PC-3 (cell line): ENCODE measurements around the gene PCDH8. TPM values are rescaled to one million over a fixed set of nuclear protein-coding genes. Genes with fewer than 3 reads are reported as not detected.

Experiments used
- ATAC-seq: fragments of 200-7000 bp; cut with Tn5 transposase; 2 replicates; pipeline ENCODE4 v1.9.1; 2020; ENCODE audit warnings: mild to moderate bottlenecking, moderate library complexity
- BruUV-seq: library from RNA; stranded (reverse); fragments of 400-500 nt; replicated peaks from 2 replicates; lab custom pipeline; 2021; lab: Mats Ljungman, UMichigan
- CTCF ChIA-PET: fragments of 300-600 bp; sonication (Branson Sonifier 250); formaldehyde crosslinking; loops from one replicate; lab custom pipeline; 2022; ENCODE audit warnings: antibody characterized with exemption; lab: Charles Lee
- POLR2A ChIA-PET: fragments of 300-600 bp; sonication (Branson Sonifier 250); formaldehyde crosslinking; loops from one replicate; lab custom pipeline; 2022; ENCODE audit warnings: antibody characterized with exemption; ENCODE audit not compliant: unreplicated experiment; lab: Charles Lee
- DNase-seq: peaks from one replicate; pipeline ENCODE4 v3.0.0-alpha.2; 2015
- H2AFZ ChIP-seq: fragments of 300-600 bp; sonication (generic); 2 replicates; pipeline ENCODE4 v1.6.0; 2016; ENCODE audit warnings: antibody characterized with exemption, low read length
- H3F3A ChIP-seq: fragments of 300-600 bp; sonication (generic); one replicate; pipeline ENCODE4 v1.6.0; 2017; ENCODE audit warnings: antibody characterized with exemption, low read length, control low read depth, mild to moderate bottlenecking; ENCODE audit not compliant: unreplicated experiment
- H3K27ac ChIP-seq: fragments of 300-600 bp; sonication (generic); 2 replicates; pipeline ENCODE4 v1.5.1; 2016; ENCODE audit warnings: mild to moderate bottlenecking, low read length
- H3K27me3 ChIP-seq: fragments of 300-600 bp; sonication (generic); 2 replicates; pipeline ENCODE4 v1.6.1; 2016; ENCODE audit warnings: low read length, mixed read lengths
- H3K36me3 ChIP-seq: fragments of 300-600 bp; sonication (generic); 2 replicates; pipeline ENCODE4 v1.6.1; 2016; ENCODE audit warnings: low read depth, mixed run types, low read length, mixed read lengths
- H3K4me1 ChIP-seq: fragments of 300-600 bp; sonication (generic); 2 replicates; pipeline ENCODE4 v1.5.1; 2016; ENCODE audit warnings: low read length; ENCODE audit not compliant: insufficient read depth
- H3K4me2 ChIP-seq: fragments of 300-600 bp; sonication (generic); 2 replicates; pipeline ENCODE4 v1.6.0; 2016; ENCODE audit warnings: low read length
- H3K4me3 ChIP-seq: fragments of 300-600 bp; sonication (generic); 2 replicates; pipeline ENCODE4 v1.5.1; 2016; ENCODE audit warnings: mild to moderate bottlenecking, low read length, mixed read lengths
- H3K79me2 ChIP-seq: fragments of 300-600 bp; sonication (generic); 2 replicates; pipeline ENCODE4 v1.6.1; 2017; ENCODE audit warnings: low read length, mixed read lengths
- H3K9ac ChIP-seq: fragments of 300-600 bp; sonication (generic); 2 replicates; pipeline ENCODE4 v1.6.0; 2016; ENCODE audit warnings: mild to moderate bottlenecking, low read length
- H3K9me2 ChIP-seq: fragments of 300-600 bp; sonication (generic); replicated peaks from 2 replicates; pipeline ENCODE4 v1.6.1; 2016; ENCODE audit warnings: mixed run types, low read length, mixed read lengths
- H3K9me3 ChIP-seq: fragments of 300-600 bp; sonication (generic); 2 replicates; pipeline ENCODE4 v1.6.1; 2016; ENCODE audit warnings: low read length, mixed read lengths
- H4K20me1 ChIP-seq: fragments of 300-600 bp; sonication (generic); 2 replicates; pipeline ENCODE4 v1.6.1; 2016; ENCODE audit warnings: low read length, mixed read lengths
- EZH2 ChIP-seq: fragments of 300-600 bp; sonication (generic); IDR thresholded peaks from one replicate; pipeline ENCODE4 v1.6.1; 2017; ENCODE audit warnings: antibody characterized with exemption, mild to moderate bottlenecking, low read length; ENCODE audit not compliant: unreplicated experiment
- EZH2phosphoT487 ChIP-seq: fragments of 300-600 bp; sonication (generic); IDR thresholded peaks from 2 replicates; pipeline ENCODE4 v1.6.1; 2018; ENCODE audit warnings: mild to moderate bottlenecking, antibody characterized with exemption, low read length, borderline replicate concordance
- intact Hi-C: fragments of 100-400 bp; cut with micrococcal nuclease; formaldehyde crosslinking; loops from 2 replicates; pipeline ENCODE4 v1.9.0; 2023
- total RNA-seq: library from RNA; depleted of rRNA; stranded (reverse); fragments of >200 nt; gene quantifications from 2 replicates; pipeline ENCODE4 v1.2.3, GENCODE V29; 2014
- TF ChIP-seq, protein P1 (sequence below): fragments of 300-600 bp; sonication (generic); conservative IDR thresholded peaks from 2 replicates; pipeline ENCODE4 v1.5.1; 2017; ENCODE audit warnings: antibody characterized with exemption, low read depth, mild to moderate bottlenecking, low read length

Gene PCDH8
- total RNA-seq, 1 experiment from 2014 or later: not detected

DNA sequence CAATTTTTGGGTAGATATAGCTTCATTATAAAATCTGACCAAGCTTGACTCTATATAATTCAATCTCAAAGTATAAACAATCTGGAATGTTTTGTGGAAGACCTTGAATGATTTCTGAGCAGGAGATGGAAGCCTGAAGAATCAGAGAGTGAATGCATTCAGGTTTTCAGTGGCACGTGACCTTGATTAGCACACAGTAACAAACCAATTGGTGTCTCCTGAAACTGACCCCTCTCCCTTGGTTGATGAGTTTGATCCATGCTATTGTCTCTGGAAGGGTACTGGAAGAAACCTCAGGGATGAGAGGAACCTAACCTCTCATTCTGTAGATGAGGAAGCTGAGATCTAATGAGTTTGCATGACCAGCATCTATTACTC, 39.6 kb downstream of the PCDH8 start:
- Histone ChIP-seq H3K9me3 (no peaks in the 10 kb centered on the region), H3K36me3 (no peaks in the 10 kb centered on the region), H3K4me3 (no peak overlapping the region), H3K4me2 (no peak overlapping the region), H3K9ac (no peak overlapping the region), H3K27me3 (peaks cover 16% of the 10 kb centered on the region; the same call in 1 of the 2 replicates), H4K20me1 (no peaks in the 10 kb centered on the region), H3F3A (no peaks in the 10 kb centered on the region), H3K27ac (no peak overlapping the region), H2AFZ (no peak overlapping the region), H3K79me2 (no peaks in the 10 kb centered on the region), H3K4me1 (peaks cover 10% of the 10 kb centered on the region; the same call in 1 of the 2 replicates), H3K9me2 (no peaks in the 10 kb centered on the region)
- TF ChIP-seq EZH2phosphoT487 (no peak), EZH2 (no peak)
- TF ChIP-seq, protein P1, sequence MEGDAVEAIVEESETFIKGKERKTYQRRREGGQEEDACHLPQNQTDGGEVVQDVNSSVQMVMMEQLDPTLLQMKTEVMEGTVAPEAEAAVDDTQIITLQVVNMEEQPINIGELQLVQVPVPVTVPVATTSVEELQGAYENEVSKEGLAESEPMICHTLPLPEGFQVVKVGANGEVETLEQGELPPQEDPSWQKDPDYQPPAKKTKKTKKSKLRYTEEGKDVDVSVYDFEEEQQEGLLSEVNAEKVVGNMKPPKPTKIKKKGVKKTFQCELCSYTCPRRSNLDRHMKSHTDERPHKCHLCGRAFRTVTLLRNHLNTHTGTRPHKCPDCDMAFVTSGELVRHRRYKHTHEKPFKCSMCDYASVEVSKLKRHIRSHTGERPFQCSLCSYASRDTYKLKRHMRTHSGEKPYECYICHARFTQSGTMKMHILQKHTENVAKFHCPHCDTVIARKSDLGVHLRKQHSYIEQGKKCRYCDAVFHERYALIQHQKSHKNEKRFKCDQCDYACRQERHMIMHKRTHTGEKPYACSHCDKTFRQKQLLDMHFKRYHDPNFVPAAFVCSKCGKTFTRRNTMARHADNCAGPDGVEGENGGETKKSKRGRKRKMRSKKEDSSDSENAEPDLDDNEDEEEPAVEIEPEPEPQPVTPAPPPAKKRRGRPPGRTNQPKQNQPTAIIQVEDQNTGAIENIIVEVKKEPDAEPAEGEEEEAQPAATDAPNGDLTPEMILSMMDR: no peak
- DNase-seq (no peak), ATAC-seq (no peak)
- ChIA-PET POLR2A (no interaction called here), CTCF (interaction anchor here (0.9 to 1.7 kb wide), 2 partner anchors 144 to 159 kb away, joined by 8 to 13 read pairs; no protein-coding TSS in a partner anchor)
- intact Hi-C loops: loop anchor here (1.0 to 5.0 kb wide), 3 partner anchors 103 to 192 kb away; no protein-coding TSS in a partner anchor
- no TSS peak for BruUV-seq

DNA sequence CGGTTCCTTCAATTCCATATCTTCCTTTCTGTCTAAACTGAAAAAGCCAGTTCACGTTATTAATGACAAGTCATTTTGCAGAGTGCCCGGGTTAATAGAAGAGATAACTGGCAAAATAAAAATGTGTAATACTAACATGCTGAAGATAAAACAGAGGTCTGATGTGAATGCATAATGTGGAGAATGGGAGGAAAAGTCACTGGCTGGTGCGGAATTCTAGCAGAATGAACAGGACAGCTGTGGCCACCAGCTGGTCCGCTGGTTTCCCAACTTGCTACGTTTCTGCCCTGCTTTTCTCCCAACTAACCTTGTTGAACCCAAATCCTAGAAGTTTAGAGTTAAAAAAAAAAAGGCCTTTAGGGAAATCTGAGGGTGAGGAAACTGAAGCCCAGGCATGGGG, 42.4 kb downstream of the PCDH8 start:
- BruUV-seq: no TSS peak
- no peak overlapping the region for H3K4me2 ChIP-seq
- H3K27ac ChIP-seq: no peak overlapping the region
- no peaks in the 10 kb centered on the region for H3K9me2 ChIP-seq
- no peak overlapping the region for H2AFZ ChIP-seq
- no peaks in the 10 kb centered on the region for H4K20me1 ChIP-seq
- DNase-seq: no peak
- no peaks in the 10 kb centered on the region for H3K9me3 ChIP-seq
- TF ChIP-seq EZH2phosphoT487 (no peak), EZH2 (no peak)
- TF ChIP-seq, protein P1: no peak
- peaks cover 10% of the 10 kb centered on the region; the same call in 1 of the 2 replicates for H3K4me1 ChIP-seq
- ATAC-seq: no peak
- peaks cover 20% of the 10 kb centered on the region for H3K27me3 ChIP-seq
- ChIA-PET CTCF (interaction anchor here (0.6 kb wide), 1 partner anchor 55 kb away, joined by 5 read pairs; no protein-coding TSS in a partner anchor), POLR2A (no interaction called here)
- no peak overlapping the region for H3K4me3 ChIP-seq
- no peaks in the 10 kb centered on the region for H3K36me3 ChIP-seq
- intact Hi-C loops: loop anchor here (5.0 kb wide), 1 partner anchor 189 kb away; no protein-coding TSS in a partner anchor
- H3K9ac ChIP-seq: no peak overlapping the region
- H3K79me2 ChIP-seq: no peaks in the 10 kb centered on the region
- H3F3A ChIP-seq: no peaks in the 10 kb centered on the region

DNA sequence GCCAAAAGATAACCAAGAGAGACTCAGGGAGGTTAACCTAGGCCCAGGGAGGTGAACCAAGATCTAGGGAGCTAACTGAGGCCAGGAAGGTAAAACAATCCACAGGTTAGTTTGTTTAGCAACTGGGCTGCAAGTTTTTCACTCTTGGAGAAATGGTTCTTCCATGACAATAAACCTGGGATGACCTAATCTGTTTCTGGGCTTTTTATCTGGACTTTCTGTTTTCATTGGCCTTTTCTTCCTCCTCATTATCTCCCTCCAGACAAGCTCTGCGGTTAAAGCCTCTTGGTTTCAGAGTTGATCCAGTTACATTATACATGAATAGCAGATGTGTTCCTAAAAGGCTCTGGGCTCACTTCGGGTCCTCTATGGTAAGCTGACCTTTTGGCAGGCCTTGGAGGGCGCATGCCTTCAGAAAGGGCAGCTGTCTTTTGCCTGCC, 44.2 kb downstream of the PCDH8 start:
- DNase-seq (no peak), ATAC-seq (no peak)
- H3K36me3 ChIP-seq: no peaks in the 10 kb centered on the region
- CTCF ChIA-PET: no interaction called here
- POLR2A ChIA-PET: no interaction called here
- no peaks in the 10 kb centered on the region for H4K20me1 ChIP-seq
- H3K9me3 ChIP-seq: no peaks in the 10 kb centered on the region
- H3K4me2 ChIP-seq: no peak overlapping the region
- H3K4me1 ChIP-seq: no peaks in the 10 kb centered on the region
- H3K27ac ChIP-seq: no peak overlapping the region
- H3F3A ChIP-seq: no peaks in the 10 kb centered on the region
- TF ChIP-seq, protein P1: no peak
- TF ChIP-seq EZH2phosphoT487: no peak
- no peak for TF ChIP-seq EZH2
- no peaks in the 10 kb centered on the region for H3K9me2 ChIP-seq
- peaks cover 22% of the 10 kb centered on the region for H3K27me3 ChIP-seq
- no peaks in the 10 kb centered on the region for H3K79me2 ChIP-seq
- intact Hi-C loops: no loop called here
- H3K9ac ChIP-seq: no peak overlapping the region
- H2AFZ ChIP-seq: no peak overlapping the region
- H3K4me3 ChIP-seq: no peak overlapping the region
- BruUV-seq: no TSS peak
